Caco-2 (cell line): ENCODE results near the gene TNNI2. TPM values are rescaled to one million over a fixed set of nuclear protein-coding genes. Genes with fewer than 3 reads are reported as not detected.

Source experiments
- BruUV-seq: library from RNA; stranded (reverse); fragments of 400-500 nt; replicated peaks from 2 replicates; lab custom pipeline; 2021; lab: Mats Ljungman, UMichigan
- CTCF ChIA-PET: fragments of 300-600 bp; sonication (Branson Sonifier 250); formaldehyde crosslinking; loops from one replicate; lab custom pipeline; 2022; ENCODE audit warnings: antibody characterized with exemption; lab: Charles Lee
- POLR2A ChIA-PET: fragments of 300-600 bp; sonication (Branson Sonifier 250); formaldehyde crosslinking; loops from one replicate; lab custom pipeline; 2022; ENCODE audit warnings: antibody characterized with exemption; lab: Charles Lee
- DNase-seq, 2 experiments: peaks; one replicate each; pipeline versions ENCODE4 v3.0.0 to v3.0.0-alpha.2; 2020 to 2022
- H3K27me3 ChIP-seq: replicated peaks from 2 replicates; pipeline ENCODE4 v1.6.0; 2011; ENCODE audit warnings: low read length; ENCODE audit not compliant: control insufficient read depth, insufficient read depth
- H3K36me3 ChIP-seq: 2 replicates; pipeline ENCODE4 v1.5.1; 2011; ENCODE audit warnings: low read length; ENCODE audit not compliant: control insufficient read depth, insufficient read depth
- H3K4me1 ChIP-seq: fragments of 250-450 bp; sonication (Bioruptor Pico); 2 replicates; pipeline ENCODE4 v1.5.1; 2020; ENCODE audit warnings: mild to moderate bottlenecking
- H3K4me3 ChIP-seq: 2 replicates; pipeline ENCODE4 v1.5.1; 2011; ENCODE audit warnings: low read depth, mild to moderate bottlenecking, control low read depth, low read length
- H3K9me3 ChIP-seq: fragments of 250-450 bp; sonication (Bioruptor Pico); 2 replicates; pipeline ENCODE4 v1.5.1; 2020; ENCODE audit warnings: mild to moderate bottlenecking, moderate library complexity
- H3K27ac Mint-ChIP-seq: one replicate; pipeline ENCODE4 v1.8.0; 2022; ENCODE audit warnings: mixed read lengths; ENCODE audit not compliant: unreplicated experiment
- H3K27me3 Mint-ChIP-seq: one replicate; pipeline ENCODE4 v1.8.0; 2022; ENCODE audit warnings: mixed read lengths; ENCODE audit not compliant: insufficient read depth, unreplicated experiment
- H3K36me3 Mint-ChIP-seq: one replicate; pipeline ENCODE4 v1.8.0; 2022; ENCODE audit warnings: mild to moderate bottlenecking, mixed read lengths; ENCODE audit not compliant: insufficient read depth, unreplicated experiment
- H3K4me1 Mint-ChIP-seq: one replicate; pipeline ENCODE4 v1.8.0; 2022; ENCODE audit warnings: low read depth, mixed read lengths; ENCODE audit not compliant: unreplicated experiment
- H3K4me3 Mint-ChIP-seq: one replicate; pipeline ENCODE4 v1.8.0; 2022; ENCODE audit warnings: mild to moderate bottlenecking, moderate library complexity, mixed read lengths; ENCODE audit not compliant: unreplicated experiment
- H3K9me3 Mint-ChIP-seq: one replicate; pipeline ENCODE4 v1.8.0; 2022; ENCODE audit warnings: mixed read lengths; ENCODE audit not compliant: unreplicated experiment
- CTCF ChIP-seq, 2 experiments: fragments of 200-600 bp in 1 of 2; IDR thresholded peaks; 1 replicate in 1 of 2; 2 replicates in 1 of 2; pipeline versions ENCODE4 v1.5.1 to v1.8.0; 2011 to 2022; ENCODE audit warnings: antibody characterized with exemption in 1 of 2, control low read depth in 1 of 2, inconsistent platforms in 1 of 2, low read depth in 1 of 2, low read length in 1 of 2, mild to moderate bottlenecking in 1 of 2, moderate library complexity in 1 of 2; ENCODE audit not compliant: insufficient read depth in 1 of 2, severe bottlenecking in 1 of 2, unreplicated experiment in 1 of 2
- intact Hi-C: fragments of 100-400 bp; cut with micrococcal nuclease; formaldehyde crosslinking; loops from one replicate; pipeline ENCODE4 v1.10.0; 2022; ENCODE audit not compliant: unreplicated experiment
- total RNA-seq: library from RNA; stranded (reverse); gene quantifications from 2 replicates; pipeline ENCODE4 v1.2.3, GENCODE V29; 2022

The TNNI2 gene
- total RNA-seq, 1 experiment from 2014 or later, result 8.6 TPM

GRCh38 chr11:1815751-1816150 lies 23.0 kb upstream of the TNNI2 start:
- CTCF ChIA-PET, result no interaction called here

DNA sequence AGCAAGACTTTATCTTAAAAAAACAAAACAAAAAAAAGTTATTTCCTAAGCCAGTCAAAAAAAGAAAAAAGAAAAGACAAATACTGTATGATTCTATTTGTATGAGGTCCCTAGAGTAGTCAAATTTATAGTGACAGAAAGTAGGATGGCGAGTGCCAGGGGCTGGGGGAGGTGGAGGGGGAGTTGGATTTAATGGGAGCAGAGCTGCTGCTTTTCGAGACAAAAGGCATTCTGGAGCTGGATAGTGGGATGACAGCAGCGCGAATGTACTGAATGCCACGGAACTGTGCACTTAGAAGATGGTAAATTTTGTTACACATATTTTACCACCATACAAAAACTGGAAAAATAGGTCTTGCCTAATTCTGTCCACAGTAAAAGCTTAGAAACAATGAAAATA lies 21.8 kb upstream of the TNNI2 start:
- Mint-ChIP-seq H3K4me1 (peaks cover 24% of the 10 kb centered on the region), H3K27ac (no peak overlapping the region), H3K9me3 (peaks cover 26% of the 10 kb centered on the region), H3K4me3 (no peak overlapping the region), H3K36me3 (no peaks in the 10 kb centered on the region), H3K27me3 (no peaks in the 10 kb centered on the region)
- POLR2A ChIA-PET, result no interaction called here
- CTCF ChIA-PET, result interaction anchor here (1.8 kb wide), 1 partner anchor 126 kb away, joined by 4 read pairs; no protein-coding TSS in a partner anchor
- H3K27me3 ChIP-seq, result no peaks in the 10 kb centered on the region
- H3K4me1 ChIP-seq, result peaks cover 31% of the 10 kb centered on the region
- TF ChIP-seq CTCF (IDR thresholded peaks at IDR 0.05; ENCODE audit: insufficient read depth in 1 of 2, low read depth in 1 of 2, low read length in 1 of 2, severe bottlenecking in 1 of 2, unreplicated experiment in 1 of 2), result no peak
- no peak for DNase-seq
- intact Hi-C loops, result no loop called here
- H3K36me3 ChIP-seq, result no peaks in the 10 kb centered on the region
- BruUV-seq, result no TSS peak
- H3K4me3 ChIP-seq, result no peak overlapping the region
- peaks cover 4% of the 10 kb centered on the region for H3K9me3 ChIP-seq

More at GRCh38 chr11:1815751-1816150, 23.0 kb upstream of the TNNI2 start:
- peaks cover 26% of the 10 kb centered on the region for H3K4me1 ChIP-seq
- Mint-ChIP-seq H3K27me3 (no peaks in the 10 kb centered on the region), H3K4me3 (no peak overlapping the region), H3K36me3 (no peaks in the 10 kb centered on the region), H3K27ac (no peak overlapping the region), H3K4me1 (peaks cover 13% of the 10 kb centered on the region), H3K9me3 (peaks cover 15% of the 10 kb centered on the region)
- H3K27me3 ChIP-seq, result no peaks in the 10 kb centered on the region
- POLR2A ChIA-PET, result no interaction called here
- intact Hi-C loops, result no loop called here
- no TSS peak for BruUV-seq
- no peak for DNase-seq
- no peak for TF ChIP-seq CTCF (IDR thresholded peaks at IDR 0.05; ENCODE audit: insufficient read depth in 1 of 2, low read depth in 1 of 2, low read length in 1 of 2, severe bottlenecking in 1 of 2, unreplicated experiment in 1 of 2)
- no peak overlapping the region for H3K4me3 ChIP-seq
- peaks cover 6% of the 10 kb centered on the region for H3K9me3 ChIP-seq
- no peaks in the 10 kb centered on the region for H3K36me3 ChIP-seq

DNA sequence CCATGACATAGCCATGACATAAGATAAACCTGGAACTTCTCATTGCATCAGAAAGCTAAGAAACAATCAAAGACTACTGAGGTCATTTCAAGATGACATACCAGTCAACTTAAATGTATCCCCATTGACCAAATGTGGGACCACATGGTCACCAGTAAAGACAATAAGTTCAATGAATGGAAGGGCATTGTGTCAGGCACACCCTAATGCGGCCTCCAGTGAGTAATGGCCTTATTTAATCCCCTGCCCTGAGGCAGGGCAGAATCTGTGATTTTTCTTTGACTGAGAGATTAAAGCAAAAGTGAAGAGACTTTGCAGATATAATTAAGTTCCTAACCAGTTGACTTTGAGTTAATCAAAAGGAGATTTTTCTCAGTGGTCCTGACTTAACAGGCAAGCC lies 21.3 kb upstream of the TNNI2 start:
- H3K9me3 ChIP-seq, result no peaks in the 10 kb centered on the region
- no peak overlapping the region for H3K27ac Mint-ChIP-seq
- no peaks in the 10 kb centered on the region for H3K27me3 ChIP-seq
- no TSS peak for BruUV-seq
- H3K4me1 ChIP-seq, result peaks cover 31% of the 10 kb centered on the region
- TF ChIP-seq CTCF (IDR thresholded peaks at IDR 0.05; ENCODE audit: insufficient read depth in 1 of 2, low read depth in 1 of 2, low read length in 1 of 2, severe bottlenecking in 1 of 2, unreplicated experiment in 1 of 2), result no peak
- ChIA-PET CTCF (interaction anchor here (1.8 kb wide), 1 partner anchor 126 kb away, joined by 4 read pairs; no protein-coding TSS in a partner anchor), POLR2A (no interaction called here)
- no peaks in the 10 kb centered on the region for H3K36me3 ChIP-seq
- no peak overlapping the region for H3K4me3 Mint-ChIP-seq
- no peaks in the 10 kb centered on the region for H3K27me3 Mint-ChIP-seq
- no peak for DNase-seq
- H3K4me3 ChIP-seq, result no peak overlapping the region
- intact Hi-C loops, result no loop called here
- H3K36me3 Mint-ChIP-seq, result no peaks in the 10 kb centered on the region
- H3K9me3 Mint-ChIP-seq, result peaks cover 25% of the 10 kb centered on the region
- H3K4me1 Mint-ChIP-seq, result peaks cover 25% of the 10 kb centered on the region
